GM10248 (cell line): ENCODE measurements around the gene POLR2E.

ENCODE experiments used
- CTCF ChIA-PET: fragments of 300-600 bp; sonication (Branson Sonifier 250); formaldehyde crosslinking; extraction: SDS; loops from one replicate; lab custom pipeline; 2021; ENCODE audit warnings: antibody characterized with exemption; lab: Yijun Ruan, JAX
- POLR2A ChIA-PET: fragments of 350-650 bp; sonication (Branson Sonifier 250); formaldehyde crosslinking; extraction: SDS; loops from one replicate; lab custom pipeline; 2020; ENCODE audit warnings: antibody characterized with exemption; lab: Yijun Ruan, JAX
- DNase-seq: peaks from one replicate; pipeline ENCODE4 v3.0.0; 2012; ENCODE audit errors: extremely low spot score
- TF ChIP-seq, protein P1 (sequence below): IDR thresholded peaks from 2 replicates; pipeline ENCODE4 v1.5.1; 2012; ENCODE audit warnings: mild to moderate bottlenecking, low read depth; ENCODE audit errors: extremely low read depth, missing control alignments, control extremely low read depth

POLR2E gene

DNA sequence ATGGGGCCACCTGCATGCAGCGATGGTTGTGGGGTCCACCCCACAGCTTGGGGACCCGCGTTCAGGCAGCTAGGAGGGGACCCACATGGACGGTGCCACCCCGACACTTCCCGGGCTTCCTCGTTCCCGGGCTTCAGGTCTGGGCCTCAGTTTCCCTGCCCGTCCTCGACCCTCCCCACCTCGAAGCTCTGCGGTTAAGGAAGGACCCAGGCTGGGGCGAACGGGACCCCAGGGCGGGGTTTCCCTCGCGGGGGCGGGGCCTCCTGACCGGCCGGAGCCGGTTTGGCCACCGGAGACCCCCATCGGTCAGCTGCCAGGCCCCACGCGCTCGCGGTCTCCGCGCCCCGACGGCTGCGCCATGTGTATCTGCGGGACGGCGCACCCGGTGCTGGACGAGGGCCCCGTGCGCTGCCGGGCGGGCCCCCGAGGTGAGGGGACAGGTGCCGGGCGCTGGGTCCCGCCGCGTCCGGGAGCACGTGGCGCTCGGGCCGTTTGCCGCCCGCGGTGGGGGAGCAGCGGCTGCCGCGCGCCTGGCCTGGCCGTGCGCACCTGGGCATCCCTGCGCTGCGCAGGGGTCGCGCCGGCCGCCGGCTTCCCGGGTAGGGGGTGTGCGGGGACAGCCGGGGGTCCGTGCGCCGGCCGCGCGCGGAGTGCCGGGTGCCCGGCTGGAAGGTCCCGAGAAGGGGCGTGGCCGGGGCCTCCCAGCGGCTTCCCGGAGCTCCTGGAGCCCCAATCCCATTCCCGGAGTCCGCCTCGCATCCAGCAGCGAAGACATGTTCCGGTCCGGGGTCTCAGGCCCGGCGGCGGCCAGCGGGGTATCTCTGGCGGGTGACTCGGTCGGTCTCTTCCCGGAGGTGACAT, 24.0 kb downstream of the POLR2E start:
- DNase-seq = no peak
- ChIA-PET CTCF (interaction anchor here (1.4 kb wide), 1 partner anchor 42 kb away, joined by 3 read pairs; no protein-coding TSS in a partner anchor), POLR2A (no interaction called here)
- TF ChIP-seq, protein P1, sequence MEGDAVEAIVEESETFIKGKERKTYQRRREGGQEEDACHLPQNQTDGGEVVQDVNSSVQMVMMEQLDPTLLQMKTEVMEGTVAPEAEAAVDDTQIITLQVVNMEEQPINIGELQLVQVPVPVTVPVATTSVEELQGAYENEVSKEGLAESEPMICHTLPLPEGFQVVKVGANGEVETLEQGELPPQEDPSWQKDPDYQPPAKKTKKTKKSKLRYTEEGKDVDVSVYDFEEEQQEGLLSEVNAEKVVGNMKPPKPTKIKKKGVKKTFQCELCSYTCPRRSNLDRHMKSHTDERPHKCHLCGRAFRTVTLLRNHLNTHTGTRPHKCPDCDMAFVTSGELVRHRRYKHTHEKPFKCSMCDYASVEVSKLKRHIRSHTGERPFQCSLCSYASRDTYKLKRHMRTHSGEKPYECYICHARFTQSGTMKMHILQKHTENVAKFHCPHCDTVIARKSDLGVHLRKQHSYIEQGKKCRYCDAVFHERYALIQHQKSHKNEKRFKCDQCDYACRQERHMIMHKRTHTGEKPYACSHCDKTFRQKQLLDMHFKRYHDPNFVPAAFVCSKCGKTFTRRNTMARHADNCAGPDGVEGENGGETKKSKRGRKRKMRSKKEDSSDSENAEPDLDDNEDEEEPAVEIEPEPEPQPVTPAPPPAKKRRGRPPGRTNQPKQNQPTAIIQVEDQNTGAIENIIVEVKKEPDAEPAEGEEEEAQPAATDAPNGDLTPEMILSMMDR = no peak

DNA sequence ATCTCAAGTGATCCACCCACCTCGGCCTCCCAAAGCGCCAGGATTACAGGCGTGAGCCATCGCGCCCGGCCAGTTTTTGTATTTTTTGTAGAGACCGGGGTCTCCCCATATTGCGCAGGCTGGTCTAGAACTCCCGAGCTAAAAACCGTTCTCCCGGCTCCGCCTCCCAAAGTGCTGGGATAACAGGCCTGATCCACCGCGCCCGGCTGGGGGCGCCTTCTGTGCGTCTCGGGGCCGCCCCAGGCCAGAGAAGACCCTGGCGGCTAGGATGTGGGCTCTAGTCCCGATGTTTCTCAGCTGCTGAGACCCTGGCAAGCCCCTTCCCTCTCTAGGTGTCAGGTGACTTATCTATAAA, 24.6 kb downstream of the POLR2E start:
- CTCF ChIA-PET = interaction anchor here (1.4 kb wide), 1 partner anchor 43 kb away, joined by 3 read pairs; no protein-coding TSS in a partner anchor
- POLR2A ChIA-PET = interaction anchor here (0.6 kb wide), 1 partner anchor 181 kb away, joined by 5 read pairs; no protein-coding TSS in a partner anchor
- DNase-seq = no peak
- TF ChIP-seq, protein P1 = no peak

DNA sequence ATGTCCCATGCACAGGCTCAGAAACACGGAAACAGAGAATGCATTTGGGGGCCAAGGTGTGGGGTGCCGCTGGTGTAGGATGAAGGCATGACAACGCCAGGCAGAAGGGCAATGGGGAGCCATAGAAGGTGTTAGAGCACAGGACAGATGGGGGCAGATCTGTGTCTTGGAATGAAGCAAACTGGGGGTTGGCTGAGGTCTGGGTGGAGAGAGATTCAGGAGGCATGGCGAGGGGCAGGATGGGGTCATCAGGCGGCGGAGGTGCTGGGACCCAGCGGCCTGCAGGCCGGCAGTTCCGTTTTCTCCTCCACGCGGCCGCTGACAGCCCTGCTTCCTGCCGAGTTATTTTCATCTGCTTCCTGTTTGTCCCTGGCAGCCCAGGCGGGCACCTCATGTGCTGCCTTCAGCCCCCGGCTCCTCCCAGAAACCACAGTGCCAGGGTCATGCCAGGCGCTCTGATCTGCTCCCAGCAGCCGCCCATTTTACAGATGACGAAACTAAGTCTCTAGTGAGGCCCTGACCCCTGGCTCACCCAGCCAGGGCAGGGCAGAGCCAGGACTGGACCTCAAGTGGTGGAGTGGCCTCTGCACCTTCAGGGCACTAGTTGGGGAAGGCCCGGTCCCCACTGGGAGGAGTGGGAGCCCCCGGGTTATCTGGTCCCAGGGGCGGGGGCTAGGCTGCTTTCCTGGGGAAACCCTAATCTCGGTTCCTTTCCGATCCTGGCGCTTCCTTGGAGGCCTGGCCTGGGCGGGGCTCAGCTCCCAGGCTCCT, 26.0 kb downstream of the POLR2E start:
- CTCF ChIA-PET = interaction anchor here (1.1 to 1.4 kb wide), 3 partner anchors 28 to 44 kb away, joined by 3 read pairs; no protein-coding TSS in a partner anchor
- peak; percentile 56 for DNase-seq

DNA sequence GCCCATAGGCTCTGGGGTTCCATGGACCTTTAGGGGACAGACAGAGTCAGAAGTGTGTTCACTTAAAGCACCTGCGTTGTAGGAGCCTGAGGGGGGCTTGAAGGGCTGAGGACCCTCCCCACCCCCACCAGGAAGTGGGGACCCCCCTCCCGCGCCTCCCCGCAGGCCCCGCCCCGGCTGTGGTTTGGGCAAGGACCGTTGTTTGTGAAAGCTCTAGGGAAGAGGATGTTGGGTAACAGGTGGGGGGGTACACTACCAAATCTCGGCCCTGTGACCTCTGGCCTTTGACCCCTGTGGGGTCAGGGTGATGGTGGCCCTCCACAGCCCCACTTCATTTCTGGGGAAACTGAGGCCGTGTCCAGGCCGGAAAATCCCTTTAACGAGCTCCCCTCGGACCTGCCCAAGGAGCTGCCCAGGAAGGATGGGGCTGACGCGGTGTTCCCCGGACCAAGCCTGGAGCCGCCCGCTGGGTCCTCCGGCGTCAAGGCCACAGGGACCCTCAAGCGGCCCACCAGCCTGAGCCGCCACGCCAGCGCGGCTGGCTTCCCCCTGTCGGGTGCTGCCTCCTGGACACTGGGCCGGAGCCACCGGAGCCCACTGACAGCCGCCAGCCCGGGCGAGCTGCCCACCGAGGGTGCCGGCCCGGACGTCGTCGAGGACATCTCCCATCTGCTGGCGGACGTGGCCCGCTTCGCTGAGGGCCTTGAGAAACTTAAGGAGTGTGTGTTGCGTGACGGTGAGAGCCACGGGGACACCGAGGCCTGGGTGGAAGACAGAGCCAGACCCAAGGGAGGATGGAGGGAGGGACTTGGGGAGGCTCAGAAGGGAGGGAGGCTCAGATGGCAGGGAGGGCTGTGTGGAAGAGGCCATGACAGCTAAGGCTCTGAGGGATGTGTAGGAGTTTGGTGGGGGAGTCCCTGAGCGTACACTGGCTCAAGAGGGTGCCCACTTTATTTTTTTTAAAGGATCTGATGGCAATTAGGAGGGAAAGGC, 26.9 kb downstream of the POLR2E start:
- TF ChIP-seq, protein P1 = no peak
- CTCF ChIA-PET = interaction anchor here (0.8 to 2.3 kb wide), 13 partner anchors 8 to 205 kb away, joined by 3 to 8 read pairs (median 3); partner anchors contain the start of genes ABCA7 and RNU6-2
- DNase-seq = peak; percentile 47
- POLR2A ChIA-PET = interaction anchor here (0.6 to 1.0 kb wide), 2 partner anchors 25 to 201 kb away, joined by 3 to 5 read pairs; partner anchors contain the start of gene CIRBP

More for the DNA sequence above, 26.0 kb downstream of the POLR2E start:
- TF ChIP-seq, protein P1 = no peak
- POLR2A ChIA-PET = no interaction called here

DNA sequence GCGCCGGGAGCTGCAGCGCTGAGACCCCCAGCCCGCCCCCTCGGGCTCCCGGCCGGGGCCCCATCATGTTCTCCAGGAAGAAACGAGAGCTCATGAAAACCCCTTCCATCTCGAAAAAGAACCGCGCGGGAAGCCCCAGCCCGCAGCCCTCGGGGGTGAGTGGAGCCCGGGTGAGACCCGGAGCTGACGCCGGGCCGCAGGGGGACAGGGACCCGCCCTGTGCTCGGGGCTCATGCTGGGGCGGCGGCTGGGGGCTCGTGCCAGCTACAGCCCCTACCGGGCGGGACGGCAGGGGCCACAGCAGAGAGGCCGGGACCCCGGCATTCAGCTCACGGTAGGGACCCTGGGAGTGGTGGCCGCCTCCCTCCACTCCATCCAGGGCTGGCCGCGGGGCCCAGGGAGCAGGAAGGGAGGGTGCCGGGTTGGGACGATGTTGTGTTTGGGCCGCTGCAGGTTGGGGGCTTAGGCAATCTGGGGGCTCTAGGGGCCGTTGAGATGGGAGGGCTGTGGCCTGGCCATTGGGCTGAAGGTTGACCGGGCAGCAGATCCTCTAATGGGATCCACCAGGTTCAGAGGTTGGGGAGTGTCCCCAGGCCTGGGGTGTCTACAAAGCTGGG, 27.7 kb downstream of the POLR2E start:
- DNase-seq = no peak
- TF ChIP-seq, protein P1 = no peak
- ChIA-PET POLR2A (interaction anchor here (0.6 to 1.0 kb wide), 6 partner anchors 8 to 202 kb away, joined by 3 to 5 read pairs (median 4); partner anchors contain the start of genes ABCA7 and CIRBP), CTCF (interaction anchor here (0.8 to 3.0 kb wide), 15 partner anchors 9 to 204 kb away, joined by 3 to 15 read pairs (median 4); partner anchors contain the start of genes ABCA7 and RNU6-2)
